Liver (tissue), 9 donors: ENCODE data around the gene PASK. TPM values are rescaled to one million over a fixed set of nuclear protein-coding genes. Genes with fewer than 3 reads are reported as not detected.

Experiments
- DNase-seq: peaks from one replicate; pipeline ENCODE4 v3.0.0-alpha.2; 2017; ENCODE audit warnings: low spot score
- H3K27ac ChIP-seq, 2 donors: one replicate each; pipeline ENCODE4 v1.7.0; 2013; ENCODE audit warnings: inconsistent platforms in 2 of 2, low read length in 2 of 2, control low read depth in 1 of 2, low read depth in 1 of 2, mild to moderate bottlenecking in 1 of 2
- H3K27me3 ChIP-seq, 4 donors: one replicate each; pipeline versions ENCODE4 v1.6.1 to v1.7.0; 2013; ENCODE audit warnings: low read length in 3 of 4, inconsistent platforms in 1 of 4, mild to moderate bottlenecking in 1 of 4, moderate library complexity in 1 of 4; ENCODE audit not compliant: control insufficient read depth in 4 of 4, insufficient read depth in 4 of 4
- H3K36me3 ChIP-seq, 4 donors: one replicate each; pipeline versions ENCODE4 v1.6.1 to v1.7.0; 2013; ENCODE audit warnings: low read length in 3 of 4, mild to moderate bottlenecking in 3 of 4, low read depth in 1 of 4, moderate library complexity in 1 of 4; ENCODE audit not compliant: control insufficient read depth in 4 of 4, insufficient read depth in 3 of 4
- H3K4me1 ChIP-seq, 4 donors: one replicate each; pipeline versions ENCODE4 v1.6.1 to v1.7.0; 2013; ENCODE audit warnings: low read length in 3 of 4, mild to moderate bottlenecking in 3 of 4, moderate library complexity in 1 of 4; ENCODE audit not compliant: control insufficient read depth in 4 of 4, insufficient read depth in 4 of 4
- H3K4me3 ChIP-seq, 3 donors: one replicate each; pipeline versions ENCODE4 v1.6.1 to v1.7.0; 2013; ENCODE audit warnings: low read length in 3 of 3, control low read depth in 1 of 3, low read depth in 1 of 3, mild to moderate bottlenecking in 1 of 3
- H3K9ac ChIP-seq, 2 donors: one replicate each; pipeline ENCODE4 v1.7.0; 2013; ENCODE audit warnings: low read length in 2 of 2, mild to moderate bottlenecking in 2 of 2, moderate library complexity in 2 of 2, control low read depth in 1 of 2, low read depth in 1 of 2
- H3K9me3 ChIP-seq, 4 donors: one replicate each; pipeline versions ENCODE4 v1.6.1 to v1.7.0; 2013; ENCODE audit warnings: low read length in 3 of 4; ENCODE audit not compliant: control insufficient read depth in 4 of 4
- EGR1 ChIP-seq, 2 donors: IDR thresholded peaks; 2 replicates each; pipeline ENCODE4 v1.6.1; 2016 to 2018; ENCODE audit warnings: antibody characterized with exemption in 2 of 2, low read depth in 2 of 2
- FOXA1 ChIP-seq: IDR thresholded peaks from 2 replicates; pipeline ENCODE4 v1.6.1; 2016; ENCODE audit warnings: antibody characterized with exemption
- FOXA2 ChIP-seq: IDR thresholded peaks from 2 replicates; pipeline ENCODE4 v1.6.1; 2016; ENCODE audit warnings: antibody characterized with exemption
- GABPA ChIP-seq, 2 donors: IDR thresholded peaks in 1 of 2; conservative IDR thresholded peaks in 1 of 2; 2 replicates each; pipeline ENCODE4 v1.6.1; 2016; ENCODE audit warnings: antibody characterized with exemption in 2 of 2, mild to moderate bottlenecking in 1 of 2, moderate library complexity in 1 of 2
- HNF4A ChIP-seq, 2 donors: conservative IDR thresholded peaks; 2 replicates each; pipeline ENCODE4 v1.6.1; 2016; ENCODE audit warnings: antibody characterized with exemption in 2 of 2, mild to moderate bottlenecking in 2 of 2
- HNF4G ChIP-seq: IDR thresholded peaks from 2 replicates; pipeline ENCODE4 v1.6.1; 2016; ENCODE audit warnings: antibody characterized with exemption
- JUND ChIP-seq, 2 donors: IDR thresholded peaks; 2 replicates each; pipeline ENCODE4 v1.6.1; 2016; ENCODE audit warnings: antibody characterized with exemption in 2 of 2
- NR2F2 ChIP-seq: IDR thresholded peaks from 2 replicates; pipeline ENCODE4 v1.6.1; 2016; ENCODE audit warnings: antibody characterized with exemption
- RAD21 ChIP-seq, 2 donors: IDR thresholded peaks; 2 replicates each; pipeline ENCODE4 v1.6.1; 2016; ENCODE audit warnings: antibody characterized with exemption in 2 of 2, mild to moderate bottlenecking in 2 of 2
- RXRA ChIP-seq, 2 donors: IDR thresholded peaks; 2 replicates each; pipeline ENCODE4 v1.6.1; 2017 to 2018; ENCODE audit warnings: antibody characterized with exemption in 2 of 2, mild to moderate bottlenecking in 1 of 2
- SP1 ChIP-seq: IDR thresholded peaks from 2 replicates; pipeline ENCODE4 v1.6.1; 2018; ENCODE audit warnings: antibody characterized with exemption, mild to moderate bottlenecking
- TAF1 ChIP-seq: conservative IDR thresholded peaks from 2 replicates; pipeline ENCODE4 v1.6.1; 2016; ENCODE audit warnings: antibody characterized with exemption, mild to moderate bottlenecking
- WGBS: extraction: QIAGEN DNeasy Blood & Tissue Kit; methylation state at CpG from one replicate; pipeline ENCODE4 v1.1.7; 2013; 5-methylcytosine and 5-hydroxymethylcytosine counted together
- polyA plus RNA-seq, 2 donors: library from polyadenylated mRNA; stranded (reverse) in 1 of 2; unstranded in 1 of 2; fragments of 200-250 nt in 1 of 2; fragments of >200 nt in 1 of 2; fragmentation: Nextera tagmentation in 1 of 2; extraction: Ambion mirVana in 1 of 2; gene quantifications; one replicate each; pipeline versions ENCODE4 v1.2.1 to v1.2.3, GENCODE V29; 2013 to 2015
- total RNA-seq, 2 donors: library from RNA; depleted of rRNA; stranded (reverse); fragments of >200 nt; gene quantifications; one replicate each; pipeline ENCODE4 v1.2.3, GENCODE V29; 2014
- TF ChIP-seq, protein P1 (sequence below): IDR thresholded peaks from 2 replicates; pipeline ENCODE4 v1.6.1; 2016; ENCODE audit warnings: antibody characterized with exemption
- TF ChIP-seq, protein P2 (sequence below): IDR thresholded peaks from 2 replicates; pipeline ENCODE4 v1.6.1; 2016; ENCODE audit warnings: antibody characterized with exemption
- TF ChIP-seq, protein P3 (sequence below): fragments of 150-350 bp; IDR thresholded peaks from 2 replicates; pipeline ENCODE4 v1.5.1; 2017; ENCODE audit warnings: improper control_type of control experiment, low read depth, low read length; ENCODE audit not compliant: missing input control
- TF ChIP-seq, protein P4 (sequence below): IDR thresholded peaks from 2 replicates; pipeline ENCODE4 v1.6.1; 2016; ENCODE audit warnings: antibody characterized with exemption
- TF ChIP-seq, protein P5 (sequence below): IDR thresholded peaks from 2 replicates; pipeline ENCODE4 v1.6.1; 2016; ENCODE audit warnings: antibody characterized with exemption, mild to moderate bottlenecking
- donor health status: healthy.
- donor health status: healthy.
- donor health status: healthy.
- donor health status: healthy.
- donor health status: healthy.

PASK gene
- total and polyA plus RNA-seq, 4 donors = 0.96 to 8.8 (median 2.9) TPM

DNA sequence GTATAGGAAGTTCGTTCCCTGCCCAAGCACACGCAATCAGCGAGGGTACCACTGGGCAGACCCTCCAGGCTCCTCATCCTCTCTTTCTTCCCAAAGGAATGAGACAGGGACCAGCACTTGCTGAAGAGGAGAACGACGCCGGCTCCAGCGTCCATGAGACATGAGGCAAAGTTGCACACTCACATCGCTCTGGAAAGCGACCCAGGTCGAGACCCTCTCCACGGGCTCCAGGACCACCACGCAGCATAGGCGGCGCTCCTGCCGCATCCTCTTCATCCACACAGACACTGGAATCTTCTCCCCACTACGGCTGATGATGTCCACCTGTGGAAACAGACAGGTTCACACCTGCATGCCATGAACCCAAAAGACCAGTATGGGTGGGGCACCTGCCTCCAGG is 10.8 kb downstream of the PASK start:
- peaks cover 1 to 11% (median 8%) of the 10 kb centered on the region in 4 donors for H3K4me1 ChIP-seq
- H3K27me3 ChIP-seq = no peaks in the 10 kb centered on the region
- WGBS = 97% methylated on average over 16 of the region's 16 CpGs
- no peak overlapping the region for H3K4me3 ChIP-seq
- H3K9me3 ChIP-seq = no peaks in the 10 kb centered on the region
- DNase-seq = no peak
- peaks cover 0 to 4% (median 0%) of the 10 kb centered on the region in 4 donors for H3K36me3 ChIP-seq
- no peak overlapping the region for H3K9ac ChIP-seq
- TF ChIP-seq FOXA2 = no peak
- TF ChIP-seq, protein P1, sequence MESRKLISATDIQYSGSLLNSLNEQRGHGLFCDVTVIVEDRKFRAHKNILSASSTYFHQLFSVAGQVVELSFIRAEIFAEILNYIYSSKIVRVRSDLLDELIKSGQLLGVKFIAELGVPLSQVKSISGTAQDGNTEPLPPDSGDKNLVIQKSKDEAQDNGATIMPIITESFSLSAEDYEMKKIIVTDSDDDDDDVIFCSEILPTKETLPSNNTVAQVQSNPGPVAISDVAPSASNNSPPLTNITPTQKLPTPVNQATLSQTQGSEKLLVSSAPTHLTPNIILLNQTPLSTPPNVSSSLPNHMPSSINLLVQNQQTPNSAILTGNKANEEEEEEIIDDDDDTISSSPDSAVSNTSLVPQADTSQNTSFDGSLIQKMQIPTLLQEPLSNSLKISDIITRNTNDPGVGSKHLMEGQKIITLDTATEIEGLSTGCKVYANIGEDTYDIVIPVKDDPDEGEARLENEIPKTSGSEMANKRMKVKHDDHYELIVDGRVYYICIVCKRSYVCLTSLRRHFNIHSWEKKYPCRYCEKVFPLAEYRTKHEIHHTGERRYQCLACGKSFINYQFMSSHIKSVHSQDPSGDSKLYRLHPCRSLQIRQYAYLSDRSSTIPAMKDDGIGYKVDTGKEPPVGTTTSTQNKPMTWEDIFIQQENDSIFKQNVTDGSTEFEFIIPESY = no peak
- TF ChIP-seq RXRA (IDR thresholded peaks at IDR 0.05) = no peak
- no peak for TF ChIP-seq SP1
- TF ChIP-seq, protein P2, sequence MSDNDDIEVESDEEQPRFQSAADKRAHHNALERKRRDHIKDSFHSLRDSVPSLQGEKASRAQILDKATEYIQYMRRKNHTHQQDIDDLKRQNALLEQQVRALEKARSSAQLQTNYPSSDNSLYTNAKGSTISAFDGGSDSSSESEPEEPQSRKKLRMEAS = no peak
- H3K27ac ChIP-seq = no peak overlapping the region

DNA sequence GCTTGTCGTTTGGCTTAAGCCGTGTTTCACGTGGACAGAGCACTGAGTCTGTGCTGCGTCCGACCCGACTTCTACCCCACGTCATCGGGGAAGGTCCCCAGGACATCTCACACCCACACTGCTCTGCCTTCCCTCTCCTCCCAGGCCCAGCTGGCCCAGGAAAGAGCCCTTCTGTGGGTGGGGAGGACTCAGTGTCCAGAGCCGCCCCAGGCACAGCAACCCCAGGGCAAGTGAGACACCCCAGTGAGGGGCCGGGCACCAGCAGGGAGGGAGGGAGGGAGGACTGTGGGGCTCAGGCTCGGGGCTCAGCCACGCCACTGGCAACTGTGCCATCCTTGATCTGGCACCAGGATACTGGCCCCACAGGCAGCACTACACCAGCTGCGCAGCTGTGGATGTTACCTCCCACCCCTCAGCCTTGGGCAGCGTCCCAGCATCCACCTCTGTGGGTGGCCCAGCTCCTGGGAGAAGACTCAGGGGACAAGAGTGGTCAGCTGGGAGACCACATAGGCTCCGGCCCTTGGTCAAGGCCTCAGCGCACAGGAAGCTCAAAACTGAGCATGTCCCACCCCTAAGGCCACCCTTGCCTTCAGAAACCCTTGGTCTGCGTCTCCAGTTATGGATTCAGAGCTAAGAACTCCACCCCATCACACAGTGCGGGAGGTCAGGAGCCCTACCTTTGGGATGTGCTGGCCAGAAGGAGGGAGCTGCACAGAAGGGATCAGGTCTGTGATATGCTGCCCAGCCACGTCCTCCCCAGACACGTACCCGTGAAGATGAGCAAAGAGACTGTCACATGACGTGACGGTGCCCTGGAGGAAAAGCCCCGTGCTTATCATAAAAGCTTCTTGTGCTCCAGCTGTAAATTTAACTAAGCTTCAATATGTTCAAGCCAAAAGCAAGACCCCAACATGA is 11.7 kb downstream of the PASK start:
- H3K9me3 ChIP-seq = no peaks in the 10 kb centered on the region
- WGBS = 96% methylated on average over 24 of the region's 24 CpGs
- no peak overlapping the region for H3K4me3 ChIP-seq
- H3K36me3 ChIP-seq = peaks cover 0 to 4% (median 0%) of the 10 kb centered on the region in 4 donors
- H3K27ac ChIP-seq = no peak overlapping the region
- no peak for TF ChIP-seq HNF4G
- TF ChIP-seq SP1 = no peak
- no peak for TF ChIP-seq TAF1
- no peak for TF ChIP-seq HNF4A (conservative IDR thresholded peaks at IDR 0.05)
- TF ChIP-seq, protein P3, sequence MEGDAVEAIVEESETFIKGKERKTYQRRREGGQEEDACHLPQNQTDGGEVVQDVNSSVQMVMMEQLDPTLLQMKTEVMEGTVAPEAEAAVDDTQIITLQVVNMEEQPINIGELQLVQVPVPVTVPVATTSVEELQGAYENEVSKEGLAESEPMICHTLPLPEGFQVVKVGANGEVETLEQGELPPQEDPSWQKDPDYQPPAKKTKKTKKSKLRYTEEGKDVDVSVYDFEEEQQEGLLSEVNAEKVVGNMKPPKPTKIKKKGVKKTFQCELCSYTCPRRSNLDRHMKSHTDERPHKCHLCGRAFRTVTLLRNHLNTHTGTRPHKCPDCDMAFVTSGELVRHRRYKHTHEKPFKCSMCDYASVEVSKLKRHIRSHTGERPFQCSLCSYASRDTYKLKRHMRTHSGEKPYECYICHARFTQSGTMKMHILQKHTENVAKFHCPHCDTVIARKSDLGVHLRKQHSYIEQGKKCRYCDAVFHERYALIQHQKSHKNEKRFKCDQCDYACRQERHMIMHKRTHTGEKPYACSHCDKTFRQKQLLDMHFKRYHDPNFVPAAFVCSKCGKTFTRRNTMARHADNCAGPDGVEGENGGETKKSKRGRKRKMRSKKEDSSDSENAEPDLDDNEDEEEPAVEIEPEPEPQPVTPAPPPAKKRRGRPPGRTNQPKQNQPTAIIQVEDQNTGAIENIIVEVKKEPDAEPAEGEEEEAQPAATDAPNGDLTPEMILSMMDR = no peak
- TF ChIP-seq, protein P2 = no peak
- no peak for TF ChIP-seq JUND (IDR thresholded peaks at IDR 0.05)
- TF ChIP-seq, protein P4, sequence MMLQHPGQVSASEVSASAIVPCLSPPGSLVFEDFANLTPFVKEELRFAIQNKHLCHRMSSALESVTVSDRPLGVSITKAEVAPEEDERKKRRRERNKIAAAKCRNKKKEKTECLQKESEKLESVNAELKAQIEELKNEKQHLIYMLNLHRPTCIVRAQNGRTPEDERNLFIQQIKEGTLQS = no peak
- no peak for TF ChIP-seq RAD21 (IDR thresholded peaks at IDR 0.05)
- no peak for TF ChIP-seq EGR1 (IDR thresholded peaks at IDR 0.05; ENCODE audit: low read depth in 2 of 2)
- TF ChIP-seq, protein P5, sequence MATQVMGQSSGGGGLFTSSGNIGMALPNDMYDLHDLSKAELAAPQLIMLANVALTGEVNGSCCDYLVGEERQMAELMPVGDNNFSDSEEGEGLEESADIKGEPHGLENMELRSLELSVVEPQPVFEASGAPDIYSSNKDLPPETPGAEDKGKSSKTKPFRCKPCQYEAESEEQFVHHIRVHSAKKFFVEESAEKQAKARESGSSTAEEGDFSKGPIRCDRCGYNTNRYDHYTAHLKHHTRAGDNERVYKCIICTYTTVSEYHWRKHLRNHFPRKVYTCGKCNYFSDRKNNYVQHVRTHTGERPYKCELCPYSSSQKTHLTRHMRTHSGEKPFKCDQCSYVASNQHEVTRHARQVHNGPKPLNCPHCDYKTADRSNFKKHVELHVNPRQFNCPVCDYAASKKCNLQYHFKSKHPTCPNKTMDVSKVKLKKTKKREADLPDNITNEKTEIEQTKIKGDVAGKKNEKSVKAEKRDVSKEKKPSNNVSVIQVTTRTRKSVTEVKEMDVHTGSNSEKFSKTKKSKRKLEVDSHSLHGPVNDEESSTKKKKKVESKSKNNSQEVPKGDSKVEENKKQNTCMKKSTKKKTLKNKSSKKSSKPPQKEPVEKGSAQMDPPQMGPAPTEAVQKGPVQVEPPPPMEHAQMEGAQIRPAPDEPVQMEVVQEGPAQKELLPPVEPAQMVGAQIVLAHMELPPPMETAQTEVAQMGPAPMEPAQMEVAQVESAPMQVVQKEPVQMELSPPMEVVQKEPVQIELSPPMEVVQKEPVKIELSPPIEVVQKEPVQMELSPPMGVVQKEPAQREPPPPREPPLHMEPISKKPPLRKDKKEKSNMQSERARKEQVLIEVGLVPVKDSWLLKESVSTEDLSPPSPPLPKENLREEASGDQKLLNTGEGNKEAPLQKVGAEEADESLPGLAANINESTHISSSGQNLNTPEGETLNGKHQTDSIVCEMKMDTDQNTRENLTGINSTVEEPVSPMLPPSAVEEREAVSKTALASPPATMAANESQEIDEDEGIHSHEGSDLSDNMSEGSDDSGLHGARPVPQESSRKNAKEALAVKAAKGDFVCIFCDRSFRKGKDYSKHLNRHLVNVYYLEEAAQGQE = no peak
- no peak for TF ChIP-seq GABPA (IDR thresholded peaks at IDR 0.05 in 1 of 2, conservative IDR thresholded peaks at IDR 0.05 in 1 of 2)
- no peak for TF ChIP-seq RXRA (IDR thresholded peaks at IDR 0.05)
- TF ChIP-seq NR2F2 = no peak
- TF ChIP-seq, protein P1 = no peak
- no peak for TF ChIP-seq FOXA1
- no peaks in the 10 kb centered on the region for H3K27me3 ChIP-seq
- no peak overlapping the region for H3K9ac ChIP-seq
- H3K4me1 ChIP-seq = peaks cover 1 to 11% (median 8%) of the 10 kb centered on the region in 4 donors
- DNase-seq = no peak
